Adipose tissue (tissue), 3 donors: ENCODE measurements around the gene CHST11. TPM values are rescaled to one million over a fixed set of nuclear protein-coding genes. Genes with fewer than 3 reads are reported as not detected.

Source experiments
- H3K27ac ChIP-seq: one replicate; pipeline ENCODE4 v1.5.1; 2013; ENCODE audit warnings: low read depth, low read length
- WGBS, 3 donors: extraction: QIAGEN DNeasy Blood & Tissue Kit; methylation state at CpG; one replicate each; pipeline ENCODE4 v1.1.7; 2013; 5-methylcytosine and 5-hydroxymethylcytosine counted together
- polyA plus RNA-seq, 3 donors: library from polyadenylated mRNA; stranded (reverse); fragments of 200-250 nt; gene quantifications; one replicate each; pipeline ENCODE4 v1.2.3, GENCODE V29; 2013
- donor health status: healthy with polysubstance abuse.
- donor health status: Bipolar disorder and iron deficiency.
- donor health status: healthy.

CHST11 gene
- polyA plus RNA-seq, 3 donors = 2.0 to 6.6 (median 3.6) TPM

- WGBS, 3 donors = 80 to 97% (median 96%) methylated on average over 9 of the region's 9 CpGs
Measured at GRCh38 chr12:104662908-104663307, 206.2 kb downstream of the CHST11 start.

GRCh38 chr12:104664351-104664750 lies 207.6 kb downstream of the CHST11 start:
- 64 to 86% (median 85%) methylated on average over 3 of the region's 3 CpGs for WGBS, 3 donors
- H3K27ac ChIP-seq = no peak overlapping the region

More at GRCh38 chr12:104662908-104663307, 206.2 kb downstream of the CHST11 start:
- H3K27ac ChIP-seq = no peak overlapping the region

GRCh38 chr12:104665296-104665695 lies 208.5 kb downstream of the CHST11 start:
- WGBS, 3 donors = 84 to 93% (median 92%) methylated on average over 4 of the region's 4 CpGs
- no peak overlapping the region for H3K27ac ChIP-seq

- no peak overlapping the region for H3K27ac ChIP-seq
- 28 to 56% (median 53%) methylated on average over 7 of the region's 7 CpGs for WGBS, 3 donors
Measured at GRCh38 chr12:104667139-104667538, 210.4 kb downstream of the CHST11 start.

GRCh38 chr12:104668274-104668718 lies 211.5 kb downstream of the CHST11 start:
- WGBS, 3 donors = 43 to 52% (median 50%) methylated on average over 11 of the region's 11 CpGs
- H3K27ac ChIP-seq = no peak overlapping the region

- H3K27ac ChIP-seq = no peak overlapping the region
- 33 to 56% (median 51%) methylated on average over 19 of the region's 19 CpGs for WGBS, 3 donors
Measured at GRCh38 chr12:104669089-104669721, 212.5 kb downstream of the CHST11 start.

- 43 to 72% (median 44%) methylated on average over 6 of the region's 6 CpGs for WGBS, 3 donors
- H3K27ac ChIP-seq = no peak overlapping the region
Measured at GRCh38 chr12:104669851-104670337, 213.1 kb downstream of the CHST11 start.

- WGBS, 3 donors = 74 to 89% (median 76%) methylated on average over 6 of the region's 6 CpGs
- no peak overlapping the region for H3K27ac ChIP-seq
Measured at GRCh38 chr12:104670439-104671408, 214.0 kb downstream of the CHST11 start.

GRCh38 chr12:104671409-104672095 lies 214.8 kb downstream of the CHST11 start:
- 44 to 72% (median 49%) methylated on average over 12 of the region's 12 CpGs for WGBS, 3 donors
- H3K27ac ChIP-seq = no peak overlapping the region

GRCh38 chr12:104672096-104672445 lies 215.3 kb downstream of the CHST11 start:
- no peak overlapping the region for H3K27ac ChIP-seq
- 59 to 75% (median 70%) methylated on average over 8 of the region's 8 CpGs for WGBS, 3 donors

- H3K27ac ChIP-seq = no peak overlapping the region
- WGBS, 3 donors = 65 to 70% (median 66%) methylated on average over 10 of the region's 10 CpGs
Measured at GRCh38 chr12:104672501-104673265, 215.9 kb downstream of the CHST11 start.

GRCh38 chr12:104673294-104673693 lies 216.5 kb downstream of the CHST11 start:
- no peak overlapping the region for H3K27ac ChIP-seq
- 92 to 96% (median 96%) methylated on average over 1 of the region's 1 CpG for WGBS, 3 donors

- no peak overlapping the region for H3K27ac ChIP-seq
- WGBS, 3 donors = 69 to 74% (median 70%) methylated on average over 15 of the region's 15 CpGs
Measured at GRCh38 chr12:104673696-104674482, 217.1 kb downstream of the CHST11 start.

- WGBS, 3 donors = 82 to 91% (median 85%) methylated on average over 8 of the region's 8 CpGs
- no peak overlapping the region for H3K27ac ChIP-seq
Measured at GRCh38 chr12:104676636-104677035, 219.9 kb downstream of the CHST11 start.

GRCh38 chr12:104677441-104678089 lies 220.8 kb downstream of the CHST11 start:
- WGBS, 3 donors = 88 to 100% (median 98%) methylated on average over 5 of the region's 5 CpGs
- no peak overlapping the region for H3K27ac ChIP-seq

GRCh38 chr12:104680070-104680469 lies 223.3 kb downstream of the CHST11 start:
- no peak overlapping the region for H3K27ac ChIP-seq
- 68 to 86% (median 71%) methylated on average over 3 of the region's 3 CpGs for WGBS, 3 donors

GRCh38 chr12:104680491-104680890 lies 223.7 kb downstream of the CHST11 start:
- no peak overlapping the region for H3K27ac ChIP-seq
- WGBS, 3 donors = 53 to 87% (median 63%) methylated on average over 5 of the region's 5 CpGs
